ENCODE results near the gene PICALM. TPM values are rescaled to one million over a fixed set of nuclear protein-coding genes. Genes with fewer than 3 reads are reported as not detected.
"Not testable (repeated sequence)": the region's sequence is repeated elsewhere in the genome, so short reads cannot be mapped to it uniquely, and the experiment has no call there.

Gene PICALM
- total RNA-seq, 1 donor from 2014 or later, result 218 TPM

- no peak for DNase-seq (ENCODE audit: low read depth)
- H3K4me3 ChIP-seq (ENCODE audit: low read depth, low read length), result no peak overlapping the region
- no peak for TF ChIP-seq CTCF (conservative IDR thresholded peaks at IDR 0.05; ENCODE audit: low read depth, low read length)
Observed at GRCh38 chr11:85965202-85965601, 103.7 kb downstream of the PICALM start.

- no peak overlapping the region for H3K4me3 ChIP-seq (ENCODE audit: low read depth, low read length)
- no peak for TF ChIP-seq CTCF (conservative IDR thresholded peaks at IDR 0.05; ENCODE audit: low read depth, low read length)
- no peak for DNase-seq (ENCODE audit: low read depth)
Observed at GRCh38 chr11:85961930-85962363, 106.9 kb downstream of the PICALM start.

- TF ChIP-seq CTCF (conservative IDR thresholded peaks at IDR 0.05; ENCODE audit: low read depth, low read length), result no peak
- no peak for DNase-seq (ENCODE audit: low read depth)
- H3K4me3 ChIP-seq (ENCODE audit: low read depth, low read length), result no peak overlapping the region
Observed at GRCh38 chr11:85961130-85961529, 107.8 kb downstream of the PICALM start.

- DNase-seq (ENCODE audit: low read depth), result no peak
- no peak for TF ChIP-seq CTCF (conservative IDR thresholded peaks at IDR 0.05; ENCODE audit: low read depth, low read length)
- no peak overlapping the region for H3K4me3 ChIP-seq (ENCODE audit: low read depth, low read length)
Observed at GRCh38 chr11:85960678-85961077, 108.2 kb downstream of the PICALM start.

- DNase-seq (ENCODE audit: low read depth), result no peak
- TF ChIP-seq CTCF (conservative IDR thresholded peaks at IDR 0.05; ENCODE audit: low read depth, low read length), result no peak
- no peak overlapping the region for H3K4me3 ChIP-seq (ENCODE audit: low read depth, low read length)
Observed at GRCh38 chr11:85955531-85955930, 113.4 kb downstream of the PICALM start.

GRCh38 chr11:85953491-85954143 lies 115.3 kb downstream of the PICALM start:
- no peak for DNase-seq (ENCODE audit: low read depth)
- TF ChIP-seq CTCF (conservative IDR thresholded peaks at IDR 0.05; ENCODE audit: low read depth, low read length), result no peak

GRCh38 chr11:85952108-85952485 lies 116.8 kb downstream of the PICALM start:
- not testable (repeated sequence) for DNase-seq (ENCODE audit: low read depth); H3K4me3 ChIP-seq (ENCODE audit: low read depth, low read length)

More at GRCh38 chr11:85953491-85954143, 115.3 kb downstream of the PICALM start:
- no peak overlapping the region for H3K4me3 ChIP-seq (ENCODE audit: low read depth, low read length)

Data from epithelial cell of proximal tubule (primary cell).